ENCODE results near the gene ENO1.
A peak's percentile ranks its signal among the peaks of the same experiment; 100 is the strongest.

ENO1 gene

GRCh38 chr1:8863794-8864233, 14.7 kb downstream of the ENO1 start:
- TF ChIP-seq CTCF (IDR thresholded peaks at IDR 0.05; ENCODE audit: unreplicated experiment in 3 of 3): no peak
- H3K27ac Mint-ChIP-seq: peak overlapping the region in 1 of 3 experiments; percentile 71
- H3K9me3 Mint-ChIP-seq: no peaks in the 10 kb centered on the region
- peak overlapping the region in 1 of 3 experiments; percentile 39 for H3K4me3 Mint-ChIP-seq
- H3K36me3 Mint-ChIP-seq (ENCODE audit: low read depth): peaks cover 86% of the 10 kb centered on the region
- H3K4me1 Mint-ChIP-seq: peaks cover 44% of the 10 kb centered on the region
- H3K27me3 Mint-ChIP-seq (ENCODE audit: low read depth): no peaks in the 10 kb centered on the region

GRCh38 chr1:8863138-8863537, 15.3 kb downstream of the ENO1 start:
- Mint-ChIP-seq H3K9me3 (no peaks in the 10 kb centered on the region), H3K27me3 (ENCODE audit: low read depth) (no peaks in the 10 kb centered on the region), H3K27ac (peak overlapping the region in 2 of 3 experiments; percentile 10 to 13), H3K4me1 (peaks cover 50% of the 10 kb centered on the region), H3K36me3 (ENCODE audit: low read depth) (peaks cover 90% of the 10 kb centered on the region), H3K4me3 (no peak overlapping the region)
- TF ChIP-seq CTCF (IDR thresholded peaks at IDR 0.05; ENCODE audit: unreplicated experiment in 3 of 3): no peak

- TF ChIP-seq CTCF (IDR thresholded peaks at IDR 0.05; ENCODE audit: unreplicated experiment in 3 of 3): peak; percentile 40 to 55 (median 51)
- Mint-ChIP-seq H3K27me3 (ENCODE audit: low read depth) (no peaks in the 10 kb centered on the region), H3K4me3 (no peak overlapping the region), H3K9me3 (no peaks in the 10 kb centered on the region), H3K27ac (peak overlapping the region in 2 of 3 experiments; percentile 22 to 70), H3K36me3 (ENCODE audit: low read depth) (peaks cover 86% of the 10 kb centered on the region), H3K4me1 (peaks cover 48% of the 10 kb centered on the region)
Observed at GRCh38 chr1:8862528-8862927, 16.0 kb downstream of the ENO1 start.

- Mint-ChIP-seq H3K4me3 (no peak overlapping the region), H3K27ac (peak overlapping the region in 2 of 3 experiments; percentile 21 to 53), H3K36me3 (ENCODE audit: low read depth) (peaks cover 75% of the 10 kb centered on the region), H3K9me3 (no peaks in the 10 kb centered on the region), H3K4me1 (peaks cover 41% of the 10 kb centered on the region), H3K27me3 (ENCODE audit: low read depth) (no peaks in the 10 kb centered on the region)
- no peak for TF ChIP-seq CTCF (IDR thresholded peaks at IDR 0.05; ENCODE audit: unreplicated experiment in 3 of 3)
Observed at GRCh38 chr1:8860738-8861516, 17.6 kb downstream of the ENO1 start.

GRCh38 chr1:8858888-8859706, 19.4 kb downstream of the ENO1 start:
- peak; percentile 66 to 72 (median 68) for TF ChIP-seq CTCF (IDR thresholded peaks at IDR 0.05; ENCODE audit: unreplicated experiment in 3 of 3)
- peak overlapping the region in 1 of 3 experiments; percentile 3 for H3K4me3 Mint-ChIP-seq
- peak overlapping the region; percentile 88 to 96 (median 94) for H3K27ac Mint-ChIP-seq
- H3K9me3 Mint-ChIP-seq: no peaks in the 10 kb centered on the region
- peaks cover 58% of the 10 kb centered on the region for H3K36me3 Mint-ChIP-seq (ENCODE audit: low read depth)
- peaks cover 34% of the 10 kb centered on the region for H3K4me1 Mint-ChIP-seq
- no peaks in the 10 kb centered on the region for H3K27me3 Mint-ChIP-seq (ENCODE audit: low read depth)
